ENCODE results near the gene WDFY2.

WDFY2 gene

GRCh38 chr13:51786425-51787265, 202.4 kb downstream of the WDFY2 start:
- no peak for TF ChIP-seq MYC (IDR thresholded peaks at IDR 0.05; ENCODE audit: low read depth, low read length)
- no peak for TF ChIP-seq MAX (IDR thresholded peaks at IDR 0.05; ENCODE audit: low read depth, low read length)
- TF ChIP-seq POLR2A (IDR thresholded peaks at IDR 0.05; ENCODE audit: extremely low read depth, insufficient read length) = no peak
- TF ChIP-seq CTCF (IDR thresholded peaks at IDR 0.05; ENCODE audit: low read depth, low read length) = no peak
- H3K4me3 ChIP-seq (ENCODE audit: low read depth, low read length) = no peak overlapping the region

GRCh38 chr13:51793570-51794271, 209.5 kb downstream of the WDFY2 start:
- TF ChIP-seq POLR2A (IDR thresholded peaks at IDR 0.05; ENCODE audit: extremely low read depth, insufficient read length) (no peak), MAX (IDR thresholded peaks at IDR 0.05; ENCODE audit: low read depth, low read length) (peak; percentile 77), CTCF (IDR thresholded peaks at IDR 0.05; ENCODE audit: low read depth, low read length) (no peak), MYC (IDR thresholded peaks at IDR 0.05; ENCODE audit: low read depth, low read length) (peak; percentile 72)
- peak; percentile 90 for DNase-seq (ENCODE audit: low read depth)
- no peak overlapping the region for H3K4me3 ChIP-seq (ENCODE audit: low read depth, low read length)

More at GRCh38 chr13:51786425-51787265, 202.4 kb downstream of the WDFY2 start:
- no peak for DNase-seq (ENCODE audit: low read depth)

- no peak for TF ChIP-seq CTCF (IDR thresholded peaks at IDR 0.05; ENCODE audit: low read depth, low read length)
- no peak overlapping the region for H3K4me3 ChIP-seq (ENCODE audit: low read depth, low read length)
- no peak for DNase-seq (ENCODE audit: low read depth)
Measured at GRCh38 chr13:51794964-51795363, 210.7 kb downstream of the WDFY2 start.

GRCh38 chr13:51795419-51795818, 211.2 kb downstream of the WDFY2 start:
- no peak for DNase-seq (ENCODE audit: low read depth)
- TF ChIP-seq POLR2A (IDR thresholded peaks at IDR 0.05; ENCODE audit: extremely low read depth, insufficient read length) (no peak), CTCF (IDR thresholded peaks at IDR 0.05; ENCODE audit: low read depth, low read length) (no peak), MYC (IDR thresholded peaks at IDR 0.05; ENCODE audit: low read depth, low read length) (no peak), MAX (IDR thresholded peaks at IDR 0.05; ENCODE audit: low read depth, low read length) (no peak)
- H3K4me3 ChIP-seq (ENCODE audit: low read depth, low read length) = no peak overlapping the region

GRCh38 chr13:51796546-51796945, 212.3 kb downstream of the WDFY2 start:
- DNase-seq (ENCODE audit: low read depth) = no peak
- TF ChIP-seq CTCF (IDR thresholded peaks at IDR 0.05; ENCODE audit: low read depth, low read length) (no peak), MAX (IDR thresholded peaks at IDR 0.05; ENCODE audit: low read depth, low read length) (no peak), MYC (IDR thresholded peaks at IDR 0.05; ENCODE audit: low read depth, low read length) (no peak), POLR2A (IDR thresholded peaks at IDR 0.05; ENCODE audit: extremely low read depth, insufficient read length) (no peak)
- no peak overlapping the region for H3K4me3 ChIP-seq (ENCODE audit: low read depth, low read length)

Measured in NB4 (cell line).